GM12878 (cell line): Measurements from ENCODE around the gene IQGAP3.

ENCODE experiments used
- PML ChIP-seq: IDR thresholded peaks from 2 replicates; pipeline ENCODE4 v1.6.1; 2012; ENCODE audit warnings: low read length, inconsistent platforms
- STAT3 ChIP-seq: IDR thresholded peaks from 2 replicates; pipeline ENCODE4 v1.6.1; 2011; ENCODE audit warnings: low read depth, low read length, improper control_type of control experiment
- TF ChIP-seq, protein P1 (sequence below), 3 experiments: IDR thresholded peaks in 2 of 3; conservative IDR thresholded peaks in 1 of 3; 2 replicates each; pipeline ENCODE4 v1.5.1; 2011; ENCODE audit warnings: low read depth in 3 of 3, low read length in 3 of 3, mild to moderate bottlenecking in 3 of 3, control low read depth in 2 of 3, moderate library complexity in 2 of 3, inconsistent platforms in 1 of 3, mixed read lengths in 1 of 3; ENCODE audit not compliant: control insufficient read depth in 2 of 3, insufficient read depth in 1 of 3; ENCODE audit errors: extremely low read depth in 1 of 3
- TF ChIP-seq, protein P2 (sequence below): fragments of 150-350 bp; IDR thresholded peaks from 2 replicates; pipeline ENCODE4 v1.6.1; 2016; ENCODE audit warnings: low read depth, low read length

DNA sequence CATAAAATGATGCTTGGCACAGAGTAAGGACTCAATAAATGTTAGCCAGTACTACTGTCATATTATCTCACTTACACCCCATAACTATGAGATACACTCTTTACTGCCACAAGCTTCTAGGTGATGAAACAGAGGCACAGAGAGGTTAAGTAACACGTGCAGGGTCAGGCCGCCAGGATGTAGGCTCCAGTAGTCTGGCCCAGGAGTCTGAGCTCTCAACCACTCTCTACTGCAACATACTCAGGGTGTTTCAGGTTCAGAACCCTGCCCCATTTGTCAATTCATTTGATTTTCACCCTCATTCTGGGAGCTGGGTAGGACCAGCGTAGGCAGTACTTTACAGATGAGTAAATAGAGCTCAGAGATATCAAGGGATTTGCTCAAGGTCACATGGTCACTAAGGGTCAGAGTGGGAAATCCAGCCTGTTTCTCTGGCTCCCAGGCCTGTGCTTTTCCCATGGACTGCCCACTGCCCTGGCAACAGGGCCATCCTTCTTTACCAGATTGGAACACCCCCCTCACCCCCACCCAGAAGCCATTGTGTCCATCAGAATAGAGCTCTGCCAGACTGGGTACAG lies 21.2 kb downstream of the IQGAP3 start:
- TF ChIP-seq, protein P1, sequence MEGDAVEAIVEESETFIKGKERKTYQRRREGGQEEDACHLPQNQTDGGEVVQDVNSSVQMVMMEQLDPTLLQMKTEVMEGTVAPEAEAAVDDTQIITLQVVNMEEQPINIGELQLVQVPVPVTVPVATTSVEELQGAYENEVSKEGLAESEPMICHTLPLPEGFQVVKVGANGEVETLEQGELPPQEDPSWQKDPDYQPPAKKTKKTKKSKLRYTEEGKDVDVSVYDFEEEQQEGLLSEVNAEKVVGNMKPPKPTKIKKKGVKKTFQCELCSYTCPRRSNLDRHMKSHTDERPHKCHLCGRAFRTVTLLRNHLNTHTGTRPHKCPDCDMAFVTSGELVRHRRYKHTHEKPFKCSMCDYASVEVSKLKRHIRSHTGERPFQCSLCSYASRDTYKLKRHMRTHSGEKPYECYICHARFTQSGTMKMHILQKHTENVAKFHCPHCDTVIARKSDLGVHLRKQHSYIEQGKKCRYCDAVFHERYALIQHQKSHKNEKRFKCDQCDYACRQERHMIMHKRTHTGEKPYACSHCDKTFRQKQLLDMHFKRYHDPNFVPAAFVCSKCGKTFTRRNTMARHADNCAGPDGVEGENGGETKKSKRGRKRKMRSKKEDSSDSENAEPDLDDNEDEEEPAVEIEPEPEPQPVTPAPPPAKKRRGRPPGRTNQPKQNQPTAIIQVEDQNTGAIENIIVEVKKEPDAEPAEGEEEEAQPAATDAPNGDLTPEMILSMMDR (IDR thresholded peaks at IDR 0.05 in 2 of 3, conservative IDR thresholded peaks at IDR 0.05 in 1 of 3; ENCODE audit: control insufficient read depth in 2 of 3, extremely low read depth in 1 of 3, insufficient read depth in 1 of 3, low read depth in 3 of 3, low read length in 3 of 3), result no peak
- TF ChIP-seq PML, result no peak
- no peak for TF ChIP-seq STAT3
- TF ChIP-seq, protein P2, sequence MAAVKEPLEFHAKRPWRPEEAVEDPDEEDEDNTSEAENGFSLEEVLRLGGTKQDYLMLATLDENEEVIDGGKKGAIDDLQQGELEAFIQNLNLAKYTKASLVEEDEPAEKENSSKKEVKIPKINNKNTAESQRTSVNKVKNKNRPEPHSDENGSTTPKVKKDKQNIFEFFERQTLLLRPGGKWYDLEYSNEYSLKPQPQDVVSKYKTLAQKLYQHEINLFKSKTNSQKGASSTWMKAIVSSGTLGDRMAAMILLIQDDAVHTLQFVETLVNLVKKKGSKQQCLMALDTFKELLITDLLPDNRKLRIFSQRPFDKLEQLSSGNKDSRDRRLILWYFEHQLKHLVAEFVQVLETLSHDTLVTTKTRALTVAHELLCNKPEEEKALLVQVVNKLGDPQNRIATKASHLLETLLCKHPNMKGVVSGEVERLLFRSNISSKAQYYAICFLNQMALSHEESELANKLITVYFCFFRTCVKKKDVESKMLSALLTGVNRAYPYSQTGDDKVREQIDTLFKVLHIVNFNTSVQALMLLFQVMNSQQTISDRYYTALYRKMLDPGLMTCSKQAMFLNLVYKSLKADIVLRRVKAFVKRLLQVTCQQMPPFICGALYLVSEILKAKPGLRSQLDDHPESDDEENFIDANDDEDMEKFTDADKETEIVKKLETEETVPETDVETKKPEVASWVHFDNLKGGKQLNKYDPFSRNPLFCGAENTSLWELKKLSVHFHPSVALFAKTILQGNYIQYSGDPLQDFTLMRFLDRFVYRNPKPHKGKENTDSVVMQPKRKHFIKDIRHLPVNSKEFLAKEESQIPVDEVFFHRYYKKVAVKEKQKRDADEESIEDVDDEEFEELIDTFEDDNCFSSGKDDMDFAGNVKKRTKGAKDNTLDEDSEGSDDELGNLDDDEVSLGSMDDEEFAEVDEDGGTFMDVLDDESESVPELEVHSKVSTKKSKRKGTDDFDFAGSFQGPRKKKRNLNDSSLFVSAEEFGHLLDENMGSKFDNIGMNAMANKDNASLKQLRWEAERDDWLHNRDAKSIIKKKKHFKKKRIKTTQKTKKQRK, result no peak
